Tibial nerve (tissue), 4 donors: ENCODE data around the gene IQSEC3. TPM values are rescaled to one million over a fixed set of nuclear protein-coding genes. Genes with fewer than 3 reads are reported as not detected.
A peak's percentile ranks its signal among the peaks of the same experiment; 100 is the strongest.

Experiments used
- DNase-seq, 2 donors: peaks; one replicate each; pipeline ENCODE4 v3.0.0-alpha.2; 2019; ENCODE audit warnings: low spot score in 2 of 2
- H3K27ac ChIP-seq, 4 donors: fragments of 200-600 bp; sonication (generic) in 3 of 4; one replicate each; pipeline ENCODE4 v1.5.1; 2017 to 2019; ENCODE audit warnings: mild to moderate bottlenecking in 1 of 4
- H3K27me3 ChIP-seq, 2 donors: fragments of 200-600 bp; sonication (generic) in 1 of 2; one replicate each; pipeline versions ENCODE4 v1.5.1 to v1.6.0; 2017 to 2019
- H3K36me3 ChIP-seq, 3 donors: fragments of 200-600 bp; sonication (generic); one replicate each; pipeline ENCODE4 v1.5.1; 2018 to 2019
- H3K4me1 ChIP-seq, 4 donors: fragments of 200-600 bp; sonication (generic) in 3 of 4; one replicate each; pipeline ENCODE4 v1.5.1; 2017 to 2019
- H3K4me3 ChIP-seq, 4 donors: fragments of 200-600 bp; sonication (generic) in 3 of 4; one replicate each; pipeline ENCODE4 v1.5.1; 2017 to 2019; ENCODE audit warnings: mild to moderate bottlenecking in 1 of 4, moderate library complexity in 1 of 4
- H3K9me3 ChIP-seq, 4 donors: fragments of 200-600 bp; sonication (generic) in 3 of 4; one replicate each; pipeline ENCODE4 v1.5.1; 2017 to 2019
- EP300 ChIP-seq, 2 donors: sonication (generic); formaldehyde crosslinking; IDR thresholded peaks; one replicate each; pipeline ENCODE4 v1.6.1; 2017; ENCODE audit warnings: antibody characterized with exemption in 2 of 2, mild to moderate bottlenecking in 1 of 2
- POLR2A ChIP-seq, 2 donors: fragments of 450-650 bp; IDR thresholded peaks; one replicate each; pipeline ENCODE4 v1.6.1; 2017; ENCODE audit warnings: antibody characterized with exemption in 2 of 2, mild to moderate bottlenecking in 2 of 2, moderate library complexity in 2 of 2
- WGBS, 2 donors: methylation state at CpG; one replicate each; pipeline ENCODE4 v1.1.5; 2018; 5-methylcytosine and 5-hydroxymethylcytosine counted together
- total RNA-seq, 4 donors: library from RNA; depleted of rRNA; stranded (reverse); fragments of >200 nt; gene quantifications; one replicate each; pipeline ENCODE4 v1.1.0, GENCODE V29; 2016
- TF ChIP-seq, protein P1 (sequence below), 5 experiments: fragments of 200-600 bp in 3 of 5; fragments of 450-650 bp in 2 of 5; sonication (generic) in 3 of 5; IDR thresholded peaks; one replicate each; pipeline ENCODE4 v1.5.1; 2016 to 2019; ENCODE audit warnings: antibody characterized with exemption in 5 of 5, mild to moderate bottlenecking in 3 of 5, moderate library complexity in 2 of 5

Gene IQSEC3
- total RNA-seq, 4 donors from 2014 or later, result 0.84 to 6.5 (median 1.6) TPM

DNA sequence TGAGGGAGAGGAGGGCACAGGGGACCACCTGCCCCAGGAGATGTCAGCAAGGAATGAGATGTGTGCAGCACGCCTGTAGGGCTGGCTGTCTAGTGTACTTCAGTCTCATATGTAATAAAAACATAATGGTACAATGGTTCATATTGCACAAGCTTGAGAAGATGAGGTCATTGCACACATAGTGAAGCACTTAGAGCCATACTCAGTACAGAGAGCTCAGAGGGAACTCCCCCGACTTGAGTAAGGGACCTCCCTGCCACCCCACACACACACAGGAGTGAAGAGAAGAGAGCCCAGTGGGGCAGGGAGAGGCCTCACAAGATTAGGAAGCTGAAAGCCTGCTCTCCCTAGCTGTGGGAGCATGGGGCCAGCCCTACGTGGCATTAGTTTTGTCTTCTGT, 85.9 kb downstream of the IQSEC3 start:
- 56 to 64% methylated on average over 2 to 3 of the region's 3 CpGs for WGBS, 2 donors
- no peak for TF ChIP-seq POLR2A (IDR thresholded peaks at IDR 0.05)
- TF ChIP-seq EP300 (IDR thresholded peaks at IDR 0.05), result no peak
- TF ChIP-seq, protein P1, sequence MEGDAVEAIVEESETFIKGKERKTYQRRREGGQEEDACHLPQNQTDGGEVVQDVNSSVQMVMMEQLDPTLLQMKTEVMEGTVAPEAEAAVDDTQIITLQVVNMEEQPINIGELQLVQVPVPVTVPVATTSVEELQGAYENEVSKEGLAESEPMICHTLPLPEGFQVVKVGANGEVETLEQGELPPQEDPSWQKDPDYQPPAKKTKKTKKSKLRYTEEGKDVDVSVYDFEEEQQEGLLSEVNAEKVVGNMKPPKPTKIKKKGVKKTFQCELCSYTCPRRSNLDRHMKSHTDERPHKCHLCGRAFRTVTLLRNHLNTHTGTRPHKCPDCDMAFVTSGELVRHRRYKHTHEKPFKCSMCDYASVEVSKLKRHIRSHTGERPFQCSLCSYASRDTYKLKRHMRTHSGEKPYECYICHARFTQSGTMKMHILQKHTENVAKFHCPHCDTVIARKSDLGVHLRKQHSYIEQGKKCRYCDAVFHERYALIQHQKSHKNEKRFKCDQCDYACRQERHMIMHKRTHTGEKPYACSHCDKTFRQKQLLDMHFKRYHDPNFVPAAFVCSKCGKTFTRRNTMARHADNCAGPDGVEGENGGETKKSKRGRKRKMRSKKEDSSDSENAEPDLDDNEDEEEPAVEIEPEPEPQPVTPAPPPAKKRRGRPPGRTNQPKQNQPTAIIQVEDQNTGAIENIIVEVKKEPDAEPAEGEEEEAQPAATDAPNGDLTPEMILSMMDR (IDR thresholded peaks at IDR 0.05), result no peak
- H3K4me1 ChIP-seq, result no peaks in the 10 kb centered on the region
- DNase-seq, result no peak
- no peaks in the 10 kb centered on the region for H3K9me3 ChIP-seq
- H3K36me3 ChIP-seq, result no peaks in the 10 kb centered on the region
- no peaks in the 10 kb centered on the region for H3K27me3 ChIP-seq
- no peak overlapping the region for H3K27ac ChIP-seq
- H3K4me3 ChIP-seq, result no peak overlapping the region

DNA sequence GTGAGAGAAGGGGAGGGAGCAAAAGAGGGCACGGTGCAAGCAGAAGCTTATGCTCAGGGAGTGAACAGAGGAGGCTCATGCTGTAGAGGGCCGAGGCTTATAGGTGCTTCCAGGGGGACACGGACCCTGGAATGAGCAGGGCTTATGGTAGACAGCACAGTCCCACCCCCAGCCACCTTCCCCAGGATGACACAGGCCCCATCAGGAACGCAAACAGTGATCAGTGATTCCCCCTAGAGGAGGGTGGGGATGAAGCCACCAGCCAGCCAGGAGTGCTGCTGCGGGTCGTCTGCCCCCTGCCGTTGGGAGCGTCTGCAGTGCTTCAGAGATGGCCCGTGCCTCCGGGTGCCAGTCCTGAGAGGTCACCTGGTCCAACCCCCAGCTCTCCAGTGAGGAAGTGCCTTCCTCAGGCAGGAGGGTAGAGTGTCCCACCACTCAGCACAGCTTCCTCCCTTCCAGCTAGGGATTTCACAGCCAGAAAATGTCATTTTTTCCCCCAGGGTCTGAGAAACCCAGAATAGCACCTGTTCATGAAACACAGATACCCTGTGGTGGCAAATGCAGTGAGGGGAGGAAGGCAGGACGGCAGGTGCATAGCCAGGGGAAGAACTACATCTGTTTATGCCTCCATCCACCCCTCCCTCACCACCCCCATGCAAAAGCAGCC, 86.6 kb downstream of the IQSEC3 start:
- no peaks in the 10 kb centered on the region for H3K9me3 ChIP-seq
- no peaks in the 10 kb centered on the region for H3K27me3 ChIP-seq
- no peak overlapping the region for H3K4me3 ChIP-seq
- H3K36me3 ChIP-seq, result no peaks in the 10 kb centered on the region
- peak in 1 of 2 donors; percentile 19 for DNase-seq
- WGBS, 2 donors, result 22 to 23% methylated on average over 5 to 11 of the region's 11 CpGs
- no peaks in the 10 kb centered on the region for H3K4me1 ChIP-seq
- no peak overlapping the region for H3K27ac ChIP-seq
- TF ChIP-seq POLR2A (IDR thresholded peaks at IDR 0.05), result no peak
- TF ChIP-seq EP300 (IDR thresholded peaks at IDR 0.05), result no peak
- TF ChIP-seq, protein P1 (IDR thresholded peaks at IDR 0.05), result peak; percentile 16 to 48 (median 38)

DNA sequence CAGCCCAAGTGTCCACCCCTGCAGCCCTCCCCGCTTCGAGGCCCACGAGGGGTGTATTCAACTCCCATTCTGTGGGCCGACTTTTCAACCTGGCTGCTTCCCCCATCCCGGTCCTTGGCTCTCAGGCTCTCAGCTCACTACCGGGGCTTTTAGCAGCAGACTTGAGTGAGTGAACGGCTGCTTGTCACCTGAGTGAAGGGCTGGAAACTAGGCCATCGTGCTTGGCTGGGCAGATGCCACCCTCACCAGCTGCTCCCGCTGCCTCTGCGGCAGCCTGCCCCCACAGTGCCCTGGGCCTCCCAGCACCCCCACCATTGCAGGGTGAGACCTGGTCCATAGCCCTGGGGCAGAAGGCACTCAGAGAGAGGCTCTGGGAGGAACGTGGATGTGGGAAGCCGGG, 87.5 kb downstream of the IQSEC3 start:
- Histone ChIP-seq H3K27ac (no peak overlapping the region), H3K4me1 (no peaks in the 10 kb centered on the region), H3K36me3 (no peaks in the 10 kb centered on the region), H3K4me3 (no peak overlapping the region), H3K27me3 (no peaks in the 10 kb centered on the region), H3K9me3 (no peaks in the 10 kb centered on the region)
- no peak for DNase-seq
- 83 to 89% methylated on average over 11 to 12 of the region's 12 CpGs for WGBS, 2 donors
- no peak for TF ChIP-seq EP300 (IDR thresholded peaks at IDR 0.05)
- TF ChIP-seq, protein P1 (IDR thresholded peaks at IDR 0.05), result no peak
- no peak for TF ChIP-seq POLR2A (IDR thresholded peaks at IDR 0.05)

DNA sequence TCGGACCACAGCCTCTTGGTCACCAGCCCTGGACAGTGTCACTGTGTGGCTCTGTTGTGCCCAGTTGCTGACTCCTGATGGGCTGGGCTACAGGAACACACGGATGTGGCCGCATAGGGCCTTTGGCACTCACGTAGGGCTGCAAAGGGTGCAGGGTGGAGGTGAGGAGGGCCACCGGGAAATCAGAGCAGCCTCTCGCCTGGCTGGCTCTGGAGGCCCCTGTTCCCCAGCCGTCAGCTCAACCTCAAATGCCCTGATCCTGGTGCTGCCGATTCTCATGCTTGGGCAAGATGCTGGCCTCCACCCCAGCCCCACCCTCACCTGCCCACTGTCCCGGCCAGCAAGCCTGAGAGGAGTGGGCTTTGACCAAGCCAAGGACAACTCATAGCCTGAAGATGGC, 88.4 kb downstream of the IQSEC3 start:
- no peak overlapping the region for H3K4me3 ChIP-seq
- H3K4me1 ChIP-seq, result no peaks in the 10 kb centered on the region
- no peak overlapping the region for H3K27ac ChIP-seq
- no peaks in the 10 kb centered on the region for H3K9me3 ChIP-seq
- no peak for DNase-seq
- no peaks in the 10 kb centered on the region for H3K27me3 ChIP-seq
- 80 to 82% methylated on average over 7 of the region's 9 CpGs for WGBS, 2 donors
- TF ChIP-seq, protein P1 (IDR thresholded peaks at IDR 0.05), result no peak
- no peak for TF ChIP-seq POLR2A (IDR thresholded peaks at IDR 0.05)
- no peaks in the 10 kb centered on the region for H3K36me3 ChIP-seq

DNA sequence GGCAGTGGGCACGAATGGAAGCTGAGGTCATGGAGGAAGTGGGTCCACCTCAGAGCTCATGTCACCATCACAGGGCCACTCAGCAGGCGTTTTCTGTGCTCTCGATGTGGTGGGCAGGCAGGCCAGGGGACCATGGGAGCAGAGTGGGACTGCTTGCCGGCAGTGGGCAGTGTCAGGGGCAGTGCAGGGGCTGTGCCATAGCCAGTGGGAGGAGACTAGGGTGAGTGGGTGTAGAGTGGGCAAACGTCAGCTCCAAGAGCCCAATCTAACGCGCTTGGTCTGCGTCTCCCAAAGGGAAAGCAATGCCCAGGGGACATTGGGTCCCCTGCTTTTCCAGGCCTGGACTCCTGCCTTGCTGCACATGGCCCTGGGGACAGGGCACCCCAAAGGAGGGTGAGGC, 89.1 kb downstream of the IQSEC3 start:
- no peak overlapping the region for H3K27ac ChIP-seq
- no peaks in the 10 kb centered on the region for H3K27me3 ChIP-seq
- H3K9me3 ChIP-seq, result no peaks in the 10 kb centered on the region
- no peaks in the 10 kb centered on the region for H3K4me1 ChIP-seq
- no peak for TF ChIP-seq POLR2A (IDR thresholded peaks at IDR 0.05)
- TF ChIP-seq, protein P1 (IDR thresholded peaks at IDR 0.05), result no peak
- TF ChIP-seq EP300 (IDR thresholded peaks at IDR 0.05), result no peak
- no peak for DNase-seq
- no peak overlapping the region for H3K4me3 ChIP-seq
- H3K36me3 ChIP-seq, result no peaks in the 10 kb centered on the region
- WGBS, 2 donors, result 81 to 86% methylated on average over 8 of the region's 8 CpGs
